ENCODE measurements around the gene KDSR.
"Not testable (repeated sequence)": the region's sequence is repeated elsewhere in the genome, so short reads cannot be mapped to it uniquely, and the experiment has no call there.

KDSR gene

GRCh38 chr18:63365876-63366212 is 1.2 kb downstream of the KDSR start:
- no peak for DNase-seq

- DNase-seq: no peak
Measured at GRCh38 chr18:63363951-63364350, 3.1 kb downstream of the KDSR start.

GRCh38 chr18:63363420-63363819 is 3.6 kb downstream of the KDSR start:
- not testable (repeated sequence) for DNase-seq

GRCh38 chr18:63356272-63356896 is 10.6 kb downstream of the KDSR start:
- DNase-seq: no peak

- DNase-seq: no peak
Measured at GRCh38 chr18:63350230-63350629, 16.8 kb downstream of the KDSR start.

- DNase-seq: no peak
Measured at GRCh38 chr18:63348508-63349136, 18.4 kb downstream of the KDSR start.

GRCh38 chr18:63346480-63347183 is 20.4 kb downstream of the KDSR start:
- DNase-seq: no peak

GRCh38 chr18:63346031-63346430 is 21.0 kb downstream of the KDSR start:
- DNase-seq: no peak

- DNase-seq: no peak
Measured at GRCh38 chr18:63344918-63345317, 22.1 kb downstream of the KDSR start.

- no peak for DNase-seq
Measured at GRCh38 chr18:63344263-63344662, 22.7 kb downstream of the KDSR start.

GRCh38 chr18:63342206-63342605 is 24.8 kb downstream of the KDSR start:
- peak; percentile 44 for DNase-seq

- DNase-seq: no peak
Measured at GRCh38 chr18:63339920-63340484, 27.0 kb downstream of the KDSR start.

GRCh38 chr18:63336366-63337099 is 30.5 kb downstream of the KDSR start:
- no peak for DNase-seq

- DNase-seq: no peak
Measured at GRCh38 chr18:63331105-63331504, 35.9 kb downstream of the KDSR start.

- no peak for DNase-seq
Measured at GRCh38 chr18:63329431-63330145, 37.4 kb downstream of the KDSR start.

- no peak for DNase-seq
Measured at GRCh38 chr18:63326011-63326410, 41.0 kb downstream of the KDSR start.

- no peak for DNase-seq
Measured at GRCh38 chr18:63325086-63325686, 41.8 kb downstream of the KDSR start.

GRCh38 chr18:63322908-63323634 is 43.9 kb downstream of the KDSR start:
- peak; percentile 45 for DNase-seq

- no peak for DNase-seq
Measured at GRCh38 chr18:63322206-63322605, 44.8 kb downstream of the KDSR start.

- DNase-seq: no peak
Measured at GRCh38 chr18:63321291-63321690, 45.7 kb downstream of the KDSR start.

- no peak for DNase-seq
Measured at GRCh38 chr18:63320975-63321265, 46.1 kb downstream of the KDSR start.
